MCF 10A (cell line): ENCODE measurements around the gene ADSL. TPM values are rescaled to one million over a fixed set of nuclear protein-coding genes. Genes with fewer than 3 reads are reported as not detected.
A peak's percentile ranks its signal among the peaks of the same experiment; 100 is the strongest.

Experiments
- BruUV-seq: library from RNA; stranded (reverse); fragments of 400-500 nt; replicated peaks from 2 replicates; lab custom pipeline; 2021; lab: Mats Ljungman, UMichigan
- CTCF ChIA-PET: fragments of 300-600 bp; sonication (Branson Sonifier 250); formaldehyde crosslinking; extraction: SDS; loops from one replicate; lab custom pipeline; 2021; ENCODE audit warnings: antibody characterized with exemption, inconsistent platforms; lab: Yijun Ruan, JAX
- POLR2A ChIA-PET: fragments of 300-600, 350-650 bp; sonication (Branson Sonifier 250); formaldehyde crosslinking; extraction: SDS; loops from one replicate; lab custom pipeline; 2020; ENCODE audit warnings: antibody characterized with exemption, inconsistent platforms; lab: Yijun Ruan, JAX
- DNase-seq: peaks from one replicate; pipeline ENCODE4 v3.0.0-alpha.2; 2018; ENCODE audit not compliant: unreplicated experiment
- H3K27ac Mint-ChIP-seq: one replicate; pipeline ENCODE4 v1.8.0; 2022; ENCODE audit warnings: mild to moderate bottlenecking, low read depth, mixed read lengths; ENCODE audit not compliant: unreplicated experiment
- H3K27me3 Mint-ChIP-seq: one replicate; pipeline ENCODE4 v1.8.0; 2022; ENCODE audit warnings: mixed read lengths; ENCODE audit not compliant: insufficient read depth, unreplicated experiment
- H3K36me3 Mint-ChIP-seq: one replicate; pipeline ENCODE4 v1.8.0; 2022; ENCODE audit warnings: mild to moderate bottlenecking, moderate library complexity, mixed read lengths; ENCODE audit not compliant: insufficient read depth, unreplicated experiment
- H3K4me1 Mint-ChIP-seq: one replicate; pipeline ENCODE4 v1.8.0; 2022; ENCODE audit warnings: mixed read lengths; ENCODE audit not compliant: insufficient read depth, unreplicated experiment
- H3K4me3 Mint-ChIP-seq: one replicate; pipeline ENCODE4 v1.8.0; 2022; ENCODE audit warnings: mild to moderate bottlenecking, moderate library complexity, mixed read lengths; ENCODE audit not compliant: unreplicated experiment
- H3K9me3 Mint-ChIP-seq: one replicate; pipeline ENCODE4 v1.8.0; 2022; ENCODE audit warnings: mixed read lengths; ENCODE audit not compliant: unreplicated experiment
- intact Hi-C: fragments of 100-400 bp; cut with micrococcal nuclease; formaldehyde crosslinking; loops from 2 replicates; pipeline ENCODE4 v1.14.1; 2022
- total RNA-seq: library from RNA; stranded (reverse); gene quantifications from 2 replicates; pipeline ENCODE4 v1.2.3, GENCODE V29; 2022
- TF ChIP-seq, protein P1 (sequence below): fragments of 200-600 bp; IDR thresholded peaks from one replicate; pipeline ENCODE4 v1.8.0; 2022; ENCODE audit warnings: antibody characterized with exemption, mild to moderate bottlenecking; ENCODE audit not compliant: unreplicated experiment

The ADSL gene
- total RNA-seq, 1 experiment from 2014 or later, result 129 TPM

DNA sequence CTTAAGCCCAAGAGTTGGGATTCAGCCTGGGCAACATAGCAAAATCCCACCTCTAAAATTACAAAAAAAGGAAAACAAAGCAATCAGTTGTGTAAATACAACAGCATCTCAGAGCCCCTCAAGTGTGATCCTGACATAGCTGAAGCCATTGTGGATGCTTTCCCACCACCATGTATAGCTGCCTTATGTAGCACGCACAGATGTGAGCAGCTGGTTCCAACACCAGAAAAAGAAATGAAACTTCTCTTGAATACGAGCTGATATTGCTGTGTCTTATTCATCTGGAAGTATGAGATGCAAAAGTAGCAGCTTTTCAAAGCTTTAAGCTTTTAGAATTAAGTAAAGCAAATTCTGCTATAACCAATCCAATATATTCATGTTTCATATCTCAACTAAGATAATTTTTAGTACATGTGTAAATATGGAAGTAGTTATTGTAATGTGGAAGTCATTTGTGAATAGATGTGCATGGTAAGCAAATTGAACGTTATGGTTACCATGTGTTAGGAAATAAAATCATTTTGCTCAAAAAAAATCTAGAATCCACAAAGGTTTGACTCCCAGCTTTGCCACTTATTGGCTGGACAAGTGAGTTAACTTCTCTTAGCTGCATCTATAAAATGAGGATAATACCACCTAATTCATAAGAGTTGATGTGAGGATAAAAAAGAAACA is 87.3 kb downstream of the ADSL start:
- TF ChIP-seq, protein P1, sequence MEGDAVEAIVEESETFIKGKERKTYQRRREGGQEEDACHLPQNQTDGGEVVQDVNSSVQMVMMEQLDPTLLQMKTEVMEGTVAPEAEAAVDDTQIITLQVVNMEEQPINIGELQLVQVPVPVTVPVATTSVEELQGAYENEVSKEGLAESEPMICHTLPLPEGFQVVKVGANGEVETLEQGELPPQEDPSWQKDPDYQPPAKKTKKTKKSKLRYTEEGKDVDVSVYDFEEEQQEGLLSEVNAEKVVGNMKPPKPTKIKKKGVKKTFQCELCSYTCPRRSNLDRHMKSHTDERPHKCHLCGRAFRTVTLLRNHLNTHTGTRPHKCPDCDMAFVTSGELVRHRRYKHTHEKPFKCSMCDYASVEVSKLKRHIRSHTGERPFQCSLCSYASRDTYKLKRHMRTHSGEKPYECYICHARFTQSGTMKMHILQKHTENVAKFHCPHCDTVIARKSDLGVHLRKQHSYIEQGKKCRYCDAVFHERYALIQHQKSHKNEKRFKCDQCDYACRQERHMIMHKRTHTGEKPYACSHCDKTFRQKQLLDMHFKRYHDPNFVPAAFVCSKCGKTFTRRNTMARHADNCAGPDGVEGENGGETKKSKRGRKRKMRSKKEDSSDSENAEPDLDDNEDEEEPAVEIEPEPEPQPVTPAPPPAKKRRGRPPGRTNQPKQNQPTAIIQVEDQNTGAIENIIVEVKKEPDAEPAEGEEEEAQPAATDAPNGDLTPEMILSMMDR, result no peak
- CTCF ChIA-PET, result interaction anchor here (0.6 to 12.1 kb wide), 5 partner anchors 9 to 415 kb away, joined by 3 to 220 read pairs (median 3); no protein-coding TSS in a partner anchor
- no peak for DNase-seq
- no TSS peak for BruUV-seq
- H3K4me3 Mint-ChIP-seq, result no peak overlapping the region
- H3K9me3 Mint-ChIP-seq, result no peaks in the 10 kb centered on the region
- H3K27ac Mint-ChIP-seq, result no peak overlapping the region
- H3K27me3 Mint-ChIP-seq, result no peaks in the 10 kb centered on the region
- intact Hi-C loops, result loop anchor here (10.0 kb wide), 1 partner anchor 321 kb away; no protein-coding TSS in a partner anchor
- H3K4me1 Mint-ChIP-seq, result peaks cover 22% of the 10 kb centered on the region
- peaks cover 45% of the 10 kb centered on the region for H3K36me3 Mint-ChIP-seq
- POLR2A ChIA-PET, result interaction anchor here (0.8 to 5.8 kb wide), 6 partner anchors 15 to 327 kb away, joined by 3 to 30 read pairs (median 4); partner anchors contain the start of gene MRTFA

DNA sequence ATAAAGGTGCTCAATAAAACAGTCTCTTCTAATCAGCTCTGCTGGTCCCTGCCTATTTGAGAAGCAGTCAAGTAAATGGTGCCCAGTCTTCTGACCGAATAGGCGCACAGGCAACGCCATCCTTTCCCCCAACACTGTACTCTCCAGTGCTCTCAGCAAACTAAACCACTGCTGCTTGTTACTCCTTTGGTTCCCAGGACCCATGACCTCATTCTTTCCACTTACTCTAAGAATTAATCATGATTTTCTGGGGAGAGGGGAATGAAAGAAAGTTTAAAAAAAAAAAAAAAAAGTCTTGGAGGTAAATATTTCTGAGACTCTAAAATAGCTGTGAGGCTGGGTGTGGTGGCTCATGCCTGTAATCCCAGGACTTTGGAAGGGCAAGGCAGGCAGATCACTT is 87.8 kb downstream of the ADSL start:
- peaks cover 39% of the 10 kb centered on the region for H3K36me3 Mint-ChIP-seq
- POLR2A ChIA-PET, result interaction anchor here (1.2 to 5.8 kb wide), 4 partner anchors 15 to 217 kb away, joined by 3 to 30 read pairs (median 4); partner anchors contain the start of gene MRTFA
- H3K4me3 Mint-ChIP-seq, result no peak overlapping the region
- no peak overlapping the region for H3K27ac Mint-ChIP-seq
- no peaks in the 10 kb centered on the region for H3K9me3 Mint-ChIP-seq
- intact Hi-C loops, result loop anchor here (10.0 kb wide), 1 partner anchor 321 kb away; no protein-coding TSS in a partner anchor
- TF ChIP-seq, protein P1, result no peak
- DNase-seq, result no peak
- TSS peak; percentile 30 for BruUV-seq
- peaks cover 22% of the 10 kb centered on the region for H3K4me1 Mint-ChIP-seq
- H3K27me3 Mint-ChIP-seq, result no peaks in the 10 kb centered on the region
- CTCF ChIA-PET, result interaction anchor here (1.1 to 12.1 kb wide), 3 partner anchors 9 to 215 kb away, joined by 3 to 220 read pairs (median 8); no protein-coding TSS in a partner anchor

DNA sequence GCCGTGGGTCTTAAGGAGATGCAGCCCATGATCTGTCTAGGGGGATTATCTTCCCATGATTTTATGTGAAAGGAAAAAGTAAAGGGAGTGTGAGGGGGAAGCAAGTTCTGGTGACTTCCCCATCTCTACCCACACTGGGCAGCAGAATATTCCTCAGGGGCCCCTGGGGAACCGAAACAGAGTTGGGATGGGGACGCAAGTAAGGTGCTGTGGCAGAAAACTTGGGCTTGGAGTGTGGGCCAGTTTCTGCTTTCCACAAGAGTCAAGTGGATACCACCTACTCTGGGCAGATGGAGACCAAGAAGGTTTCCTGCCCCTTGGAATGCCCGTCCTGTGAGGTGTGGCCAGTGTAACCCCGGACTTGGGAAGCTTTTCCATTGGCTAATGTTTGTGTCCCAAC is 88.4 kb downstream of the ADSL start:
- POLR2A ChIA-PET, result interaction anchor here (4.7 to 5.8 kb wide), 2 partner anchors 53 to 217 kb away, joined by 30 to 48 read pairs; no protein-coding TSS in a partner anchor
- Mint-ChIP-seq H3K27ac (no peak overlapping the region), H3K9me3 (no peaks in the 10 kb centered on the region), H3K27me3 (no peaks in the 10 kb centered on the region), H3K4me1 (peaks cover 22% of the 10 kb centered on the region), H3K36me3 (peaks cover 38% of the 10 kb centered on the region), H3K4me3 (no peak overlapping the region)
- DNase-seq, result no peak
- TF ChIP-seq, protein P1, result no peak
- CTCF ChIA-PET, result interaction anchor here (0.7 to 12.1 kb wide), 4 partner anchors 8 to 214 kb away, joined by 4 to 220 read pairs (median 47); no protein-coding TSS in a partner anchor
- intact Hi-C loops, result loop anchor here (5.0 to 10.0 kb wide), 2 partner anchors 88 to 320 kb away; no protein-coding TSS in a partner anchor
- BruUV-seq, result no TSS peak
